GM23338 (cell line): ENCODE results near the gene IGF1.

Experiments
- CTCF ChIP-seq, 2 experiments: fragments of 200-600 bp in 1 of 2; sonication (generic) in 1 of 2; conservative IDR thresholded peaks; 2 replicates each; pipeline versions ENCODE4 v1.5.1 to v1.6.1; 2016 to 2017; ENCODE audit warnings: antibody characterized with exemption in 2 of 2, low read depth in 2 of 2, mild to moderate bottlenecking in 2 of 2, moderate library complexity in 1 of 2
- EZH2 ChIP-seq: fragments of 200-600 bp; sonication (generic); IDR thresholded peaks from one replicate; pipeline ENCODE4 v1.8.0; 2017; ENCODE audit warnings: antibody characterized with exemption, mild to moderate bottlenecking, low read depth; ENCODE audit not compliant: unreplicated experiment
- EZH2phosphoT487 ChIP-seq: fragments of 200-600 bp; sonication (generic); IDR thresholded peaks from one replicate; pipeline ENCODE4 v1.8.1; 2018; ENCODE audit warnings: antibody characterized with exemption; ENCODE audit not compliant: unreplicated experiment

- TF ChIP-seq CTCF (conservative IDR thresholded peaks at IDR 0.05; ENCODE audit: low read depth in 2 of 2) (no peak), EZH2phosphoT487 (no peak), EZH2 (no peak)
Observed at GRCh38 chr12:102421802-102422583, 58.4 kb downstream of the IGF1 start.
